ENCODE results near the gene PTPDC1.

PTPDC1 gene

GRCh38 chr9:94084314-94084713 lies at the start of gene PTPDC1:
Gene PTPDC1, plus strand, starts transcription at chr9:94084464. Its CDS starts 67 bp downstream, at chr9:94084531.
- peak; percentile 73 for DNase-seq (ENCODE audit: low spot score)
- ChIA-PET POLR2A (ENCODE audit: low non-redundant PET) (no interaction called here), CTCF (interaction anchor here (0.6 to 1.9 kb wide), 2 partner anchors 70 to 436 kb away, joined by 3 to 4 read pairs; no protein-coding TSS in a partner anchor)
- TF ChIP-seq CTCF (conservative IDR thresholded peaks at IDR 0.05; ENCODE audit: low read depth) = no peak
- H3K27ac ChIP-seq = peak within 1 kb of the TSS; percentile 39

GRCh38 chr9:94034511-94034910 lies 49.8 kb upstream of the PTPDC1 start:
- POLR2A ChIA-PET (ENCODE audit: low non-redundant PET) = no interaction called here
- CTCF ChIA-PET = no interaction called here
- no peak for TF ChIP-seq CTCF (conservative IDR thresholded peaks at IDR 0.05; ENCODE audit: low read depth)
- DNase-seq (ENCODE audit: low spot score) = no peak
- no peak overlapping the region for H3K27ac ChIP-seq

GRCh38 chr9:94039786-94040185 lies 44.5 kb upstream of the PTPDC1 start:
- H3K27ac ChIP-seq = no peak overlapping the region
- POLR2A ChIA-PET (ENCODE audit: low non-redundant PET) = no interaction called here
- CTCF ChIA-PET = no interaction called here
- DNase-seq (ENCODE audit: low spot score) = no peak
- no peak for TF ChIP-seq CTCF (conservative IDR thresholded peaks at IDR 0.05; ENCODE audit: low read depth)

- no peak for DNase-seq (ENCODE audit: low spot score)
- no peak overlapping the region for H3K27ac ChIP-seq
- ChIA-PET CTCF (interaction anchor here (0.7 kb wide), 2 partner anchors 33 to 171 kb away, joined by 3 read pairs; no protein-coding TSS in a partner anchor), POLR2A (ENCODE audit: low non-redundant PET) (no interaction called here)
- TF ChIP-seq CTCF (conservative IDR thresholded peaks at IDR 0.05; ENCODE audit: low read depth) = no peak
Observed at GRCh38 chr9:94042516-94043360, 41.5 kb upstream of the PTPDC1 start.

GRCh38 chr9:94054716-94055115 lies 29.5 kb upstream of the PTPDC1 start:
- ChIA-PET CTCF (interaction anchor here (1.0 kb wide), 1 partner anchor 11 kb away, joined by 4 read pairs; no protein-coding TSS in a partner anchor), POLR2A (ENCODE audit: low non-redundant PET) (no interaction called here)
- no peak for TF ChIP-seq CTCF (conservative IDR thresholded peaks at IDR 0.05; ENCODE audit: low read depth)
- H3K27ac ChIP-seq = no peak overlapping the region
- DNase-seq (ENCODE audit: low spot score) = no peak

- peak; percentile 69 for DNase-seq (ENCODE audit: low spot score)
- POLR2A ChIA-PET (ENCODE audit: low non-redundant PET) = no interaction called here
- TF ChIP-seq CTCF (conservative IDR thresholded peaks at IDR 0.05; ENCODE audit: low read depth) = no peak
- no peak overlapping the region for H3K27ac ChIP-seq
- CTCF ChIA-PET = interaction anchor here (0.6 to 0.8 kb wide), 3 partner anchors 45 to 154 kb away, joined by 3 to 4 read pairs (median 3); no protein-coding TSS in a partner anchor
Observed at GRCh38 chr9:94056442-94056974, 27.8 kb upstream of the PTPDC1 start.

All from RWPE1 (cell line).